HCT116 (cell line): ENCODE results near the gene IAH1. TPM values are rescaled to one million over a fixed set of nuclear protein-coding genes. Genes with fewer than 3 reads are reported as not detected.
"Not testable (repeated sequence)": the region's sequence is repeated elsewhere in the genome, so short reads cannot be mapped to it uniquely, and the experiment has no call there.

Source experiments
- ATAC-seq: fragments of 200-7000 bp; cut with Tn5 transposase; 2 replicates; pipeline ENCODE4 v1.9.1; 2020; ENCODE audit warnings: mild to moderate bottlenecking, moderate library complexity
- BruUV-seq: library from RNA; stranded (reverse); fragments of 400-500 nt; replicated peaks from 2 replicates; lab custom pipeline; 2021; lab: Mats Ljungman, UMichigan
- CTCF ChIA-PET: fragments of 300-600 bp; sonication (Branson Sonifier 250); formaldehyde crosslinking; loops from one replicate; lab custom pipeline; 2021; ENCODE audit warnings: antibody characterized with exemption; lab: Charles Lee
- POLR2A ChIA-PET: fragments of 300-600, 350-600 bp; sonication (Branson Sonifier 250); formaldehyde crosslinking; loops from one replicate; lab custom pipeline; 2021; ENCODE audit warnings: antibody characterized with exemption; lab: Charles Lee
- RAD21 ChIA-PET, 2 experiments: fragments of 300-600 bp; sonication (Branson Sonifier 250); formaldehyde crosslinking; loops; one replicate each; lab custom pipeline; 2023; ENCODE audit warnings: low total read pairs in 2 of 2; ENCODE audit not compliant: uncharacterized antibody in 2 of 2, unreplicated experiment in 2 of 2, low non-redundant PET in 1 of 2; lab: Charles Lee
- DNase-seq: peaks from one replicate; pipeline ENCODE4 v3.0.0-alpha.2; 2010; ENCODE audit warnings: low read depth, low spot score
- H2AFZ ChIP-seq: fragments of 200-600 bp; shearing (Covaris generic), sonication (generic); 2 replicates; pipeline ENCODE4 v1.6.1; 2017; ENCODE audit warnings: low read depth, mixed run types, mixed read lengths, antibody characterized with exemption, low read length; ENCODE audit not compliant: poor library complexity, severe bottlenecking
- H3K27ac ChIP-seq: 2 replicates; pipeline ENCODE4 v1.5.1; 2012; ENCODE audit warnings: low read depth, low read length
- H3K27me3 ChIP-seq: fragments of 200-600 bp; sonication (generic); 2 replicates; pipeline ENCODE4 v1.6.1; 2016; ENCODE audit warnings: mixed run types, low read length, mixed read lengths; ENCODE audit not compliant: insufficient read depth
- H3K36me3 ChIP-seq, 2 experiments: fragments of 200-500 bp in 1 of 2; fragments of 200-600 bp in 1 of 2; sonication (Bioruptor generic) in 1 of 2; sonication (generic) in 1 of 2; 2 replicates each; pipeline versions ENCODE4 v1.5.1 to v1.6.1; 2014 to 2016; ENCODE audit warnings: low read length in 2 of 2, inconsistent platforms in 1 of 2, mixed read lengths in 1 of 2, mixed run types in 1 of 2; ENCODE audit not compliant: insufficient read depth in 2 of 2, control insufficient read depth in 1 of 2
- H3K4me1 ChIP-seq, 2 experiments: fragments of 200-600 bp in 1 of 2; sonication (generic) in 1 of 2; 2 replicates each; pipeline versions ENCODE4 v1.5.1 to v1.6.1; 2012 to 2017; ENCODE audit warnings: low read length in 2 of 2, inconsistent platforms in 1 of 2, mild to moderate bottlenecking in 1 of 2, mixed read lengths in 1 of 2, mixed run types in 1 of 2, moderate library complexity in 1 of 2; ENCODE audit not compliant: insufficient read depth in 2 of 2, control insufficient read depth in 1 of 2
- H3K4me2 ChIP-seq: fragments of 200-600 bp; sonication (generic); 2 replicates; pipeline ENCODE4 v1.6.1; 2017; ENCODE audit warnings: mixed run types, low read length, mixed read lengths
- H3K4me3 ChIP-seq, 2 experiments: fragments of 200-600 bp in 1 of 2; sonication (generic) in 1 of 2; replicated peaks in 1 of 2; 2 replicates each; pipeline ENCODE4 v1.5.1; 2011 to 2016; ENCODE audit warnings: low read length in 2 of 2, control low read depth in 1 of 2, low read depth in 1 of 2, mild to moderate bottlenecking in 1 of 2, mixed read lengths in 1 of 2, mixed run types in 1 of 2
- H3K79me2 ChIP-seq: fragments of 200-600 bp; sonication (generic); 2 replicates; pipeline ENCODE4 v1.6.1; 2017; ENCODE audit warnings: mild to moderate bottlenecking, mixed run types, low read length, moderate library complexity, mixed read lengths; ENCODE audit not compliant: insufficient read depth
- H3K9ac ChIP-seq: fragments of 200-600 bp; sonication (generic); 2 replicates; pipeline ENCODE4 v1.6.1; 2016; ENCODE audit warnings: low read length, mixed read lengths
- H3K9me2 ChIP-seq: fragments of 200-600 bp; sonication (generic), shearing (Covaris generic); 2 replicates; pipeline ENCODE4 v1.6.1; 2017; ENCODE audit warnings: mixed run types, mild to moderate bottlenecking, moderate library complexity; ENCODE audit not compliant: insufficient read depth
- H3K9me3 ChIP-seq, 2 experiments: fragments of 200-500 bp in 1 of 2; fragments of 200-600 bp in 1 of 2; sonication (Bioruptor generic) in 1 of 2; sonication (generic) in 1 of 2; 2 replicates each; pipeline ENCODE4 v1.6.1; 2014 to 2017; ENCODE audit warnings: low read length in 2 of 2, mixed read lengths in 2 of 2, inconsistent platforms in 1 of 2, low read depth in 1 of 2, mild to moderate bottlenecking in 1 of 2, mixed run types in 1 of 2, moderate library complexity in 1 of 2; ENCODE audit not compliant: control insufficient read depth in 1 of 2, insufficient read depth in 1 of 2
- H4K20me1 ChIP-seq: fragments of 200-600 bp; sonication (generic), shearing (Covaris generic); 2 replicates; pipeline ENCODE4 v1.6.1; 2017; ENCODE audit warnings: mixed run types, mild to moderate bottlenecking, moderate library complexity; ENCODE audit not compliant: insufficient read depth
- CTCF ChIP-seq, 3 experiments: fragments of 200-600 bp in 1 of 3; sonication (generic) in 1 of 3; IDR thresholded peaks in 2 of 3; conservative IDR thresholded peaks in 1 of 3; 2 replicates each; pipeline ENCODE4 v1.5.1; 2012 to 2017; ENCODE audit warnings: low read depth in 2 of 3, low read length in 2 of 3, antibody characterized with exemption in 1 of 3, borderline replicate concordance in 1 of 3, control low read depth in 1 of 3, mild to moderate bottlenecking in 1 of 3, mixed read lengths in 1 of 3, mixed run types in 1 of 3, moderate library complexity in 1 of 3; ENCODE audit not compliant: insufficient read depth in 1 of 3
- EZH2phosphoT487 ChIP-seq: fragments of 200-600 bp; IDR thresholded peaks from 2 replicates; pipeline ENCODE4 v1.6.1; 2018; ENCODE audit warnings: antibody characterized with exemption, borderline replicate concordance
- intact Hi-C: fragments of 100-400 bp; cut with micrococcal nuclease; formaldehyde crosslinking; loops from 2 replicates; pipeline ENCODE4 v1.10.0; 2022
- total RNA-seq: library from RNA; stranded (reverse); gene quantifications from one replicate; pipeline ENCODE4 v1.2.1, GENCODE V29; 2021; ENCODE audit not compliant: unreplicated experiment

IAH1 gene
- total RNA-seq, 1 experiment from 2014 or later, result 35.1 TPM

- H2AFZ ChIP-seq, result no peak overlapping the region
Observed at GRCh38 chr2:9508931-9509330, 34.6 kb downstream of the IAH1 start.

GRCh38 chr2:9513946-9514345, 39.6 kb downstream of the IAH1 start:
- H3K9me3 ChIP-seq, H3K4me2 ChIP-seq, RAD21 ChIA-PET, H3K79me2 ChIP-seq, H3K4me1 ChIP-seq, H3K27me3 ChIP-seq, POLR2A ChIA-PET, H4K20me1 ChIP-seq, intact Hi-C loops, BruUV-seq, H3K9me2 ChIP-seq, H3K9ac ChIP-seq, CTCF ChIA-PET, ATAC-seq, H3K27ac ChIP-seq, H3K4me3 ChIP-seq, DNase-seq, H2AFZ ChIP-seq: not testable (repeated sequence)
- peaks cover 0 to 11% of the 10 kb centered on the region in 2 experiments; a peak in 2 of 4 replicates for H3K36me3 ChIP-seq

More at GRCh38 chr2:9508931-9509330, 34.6 kb downstream of the IAH1 start:
- Histone ChIP-seq H3K9me3 (no peaks in the 10 kb centered on the region), H3K9ac (no peak overlapping the region), H3K4me2 (no peak overlapping the region), H3K4me1 (no peaks in the 10 kb centered on the region), H3K36me3 (peaks cover 0 to 6% of the 10 kb centered on the region in 2 experiments; a peak in 3 of 4 replicates), H3K4me3 (no peak overlapping the region), H4K20me1 (no peaks in the 10 kb centered on the region), H3K27me3 (no peaks in the 10 kb centered on the region), H3K27ac (no peak overlapping the region), H3K79me2 (no peaks in the 10 kb centered on the region), H3K9me2 (no peaks in the 10 kb centered on the region)
- intact Hi-C loops, result no loop called here
- RAD21 ChIA-PET, result no interaction called here
- BruUV-seq, result no TSS peak
- CTCF ChIA-PET, result no interaction called here
- DNase-seq (no peak), ATAC-seq (no peak)
- TF ChIP-seq EZH2phosphoT487, result no peak
- TF ChIP-seq CTCF (IDR thresholded peaks at IDR 0.05 in 2 of 3, conservative IDR thresholded peaks at IDR 0.05 in 1 of 3; ENCODE audit: borderline replicate concordance in 1 of 3, insufficient read depth in 1 of 3, low read depth in 2 of 3, low read length in 2 of 3), result no peak
- POLR2A ChIA-PET, result no interaction called here
